ENCODE results near the gene EVI2B. TPM values are rescaled to one million over a fixed set of nuclear protein-coding genes. Genes with fewer than 3 reads are reported as not detected.
"Not testable (repeated sequence)": the region's sequence is repeated elsewhere in the genome, so short reads cannot be mapped to it uniquely, and the experiment has no call there.

Gene EVI2B
- total and polyA plus RNA-seq, 9 donors: 0.66 to 3.8 (median 2.5) TPM

DNA sequence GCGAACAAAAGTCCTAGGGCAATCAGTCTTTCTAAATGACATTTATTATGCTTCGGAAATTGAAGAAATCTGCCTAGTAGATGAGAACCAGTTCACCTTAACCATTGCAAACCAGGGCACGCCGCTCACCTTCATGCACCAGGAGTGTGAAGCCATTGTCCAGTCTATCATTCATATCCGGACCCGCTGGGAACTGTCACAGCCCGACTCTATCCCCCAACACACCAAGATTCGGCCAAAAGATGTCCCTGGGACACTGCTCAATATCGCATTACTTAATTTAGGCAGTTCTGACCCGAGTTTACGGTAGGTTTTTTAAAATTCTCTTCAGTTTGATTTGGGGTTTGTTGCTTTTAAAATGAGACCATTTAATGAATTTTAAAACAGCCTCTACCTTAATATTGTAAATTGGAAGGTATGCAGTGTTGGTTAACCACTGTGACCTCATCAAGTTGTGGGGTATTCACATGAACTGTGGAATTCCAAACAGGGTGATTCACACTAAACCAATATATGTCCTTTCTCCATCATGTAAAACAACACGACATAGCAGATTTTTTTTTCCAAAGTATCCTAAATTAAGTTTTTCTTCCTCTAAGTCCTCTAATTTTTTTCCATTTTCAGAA lies 13.8 kb upstream of the EVI2B start:
- H3K4me1 ChIP-seq (ENCODE audit: control insufficient read depth, insufficient read depth, low read length): no peaks in the 10 kb centered on the region
- no peak overlapping the region for H3K27ac ChIP-seq (ENCODE audit: low read length)
- no peak overlapping the region for H3K4me3 ChIP-seq (ENCODE audit: low read length)
- WGBS (ENCODE audit: insufficient coverage): 96% methylated on average over 4 of the region's 12 CpGs
- peaks cover 14% of the 10 kb centered on the region for H3K36me3 ChIP-seq (ENCODE audit: control insufficient read depth, insufficient read depth, low read length)
- no peak for DNase-seq
- no peaks in the 10 kb centered on the region for H3K27me3 ChIP-seq (ENCODE audit: control insufficient read depth, insufficient read depth, low read length)
- no peaks in the 10 kb centered on the region for H3K9me3 ChIP-seq (replicated peaks; ENCODE audit: control insufficient read depth, low read depth, low read length)

- H3K4me3 ChIP-seq (ENCODE audit: low read length): no peak overlapping the region
- no peak overlapping the region for H3K27ac ChIP-seq (ENCODE audit: low read length)
- no peaks in the 10 kb centered on the region for H3K4me1 ChIP-seq (ENCODE audit: control insufficient read depth, insufficient read depth, low read length)
- no peak for DNase-seq
- H3K36me3 ChIP-seq (ENCODE audit: control insufficient read depth, insufficient read depth, low read length): peaks cover 14% of the 10 kb centered on the region
- no peaks in the 10 kb centered on the region for H3K27me3 ChIP-seq (ENCODE audit: control insufficient read depth, insufficient read depth, low read length)
- H3K9me3 ChIP-seq (replicated peaks; ENCODE audit: control insufficient read depth, low read depth, low read length): no peaks in the 10 kb centered on the region
Measured at GRCh38 chr17:31323551-31323950, 9.7 kb upstream of the EVI2B start.

DNA sequence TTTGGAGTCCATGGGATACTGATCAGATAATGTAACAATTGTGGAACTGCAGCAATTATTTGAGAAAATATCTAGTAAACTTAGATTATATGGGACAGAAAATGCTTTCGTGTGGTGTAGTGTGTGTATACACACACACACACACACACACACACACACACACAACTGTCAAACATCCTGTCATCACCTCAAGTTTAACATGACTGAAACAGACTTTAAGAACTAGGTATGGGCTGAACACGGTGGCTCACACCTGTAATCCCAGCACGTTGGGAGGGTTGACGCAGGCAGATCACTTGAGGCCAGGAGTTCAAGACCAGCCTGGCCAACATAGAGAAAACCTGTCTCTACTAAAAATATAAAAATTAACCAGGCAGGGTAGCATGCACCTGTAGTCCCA lies 8.1 kb upstream of the EVI2B start:
- WGBS (ENCODE audit: insufficient coverage): 93% methylated on average over 3 of the region's 4 CpGs
- no peak overlapping the region for H3K4me3 ChIP-seq (ENCODE audit: low read length)
- H3K27me3 ChIP-seq (ENCODE audit: control insufficient read depth, insufficient read depth, low read length): no peaks in the 10 kb centered on the region
- H3K27ac ChIP-seq (ENCODE audit: low read length): no peak overlapping the region
- no peak for DNase-seq
- peaks cover 11% of the 10 kb centered on the region for H3K36me3 ChIP-seq (ENCODE audit: control insufficient read depth, insufficient read depth, low read length)
- no peaks in the 10 kb centered on the region for H3K4me1 ChIP-seq (ENCODE audit: control insufficient read depth, insufficient read depth, low read length)
- H3K9me3 ChIP-seq (replicated peaks; ENCODE audit: control insufficient read depth, low read depth, low read length): no peaks in the 10 kb centered on the region

- no peaks in the 10 kb centered on the region for H3K4me1 ChIP-seq (ENCODE audit: control insufficient read depth, insufficient read depth, low read length)
- no peaks in the 10 kb centered on the region for H3K9me3 ChIP-seq (replicated peaks; ENCODE audit: control insufficient read depth, low read depth, low read length)
- H3K36me3 ChIP-seq (ENCODE audit: control insufficient read depth, insufficient read depth, low read length): peaks cover 10% of the 10 kb centered on the region
- peak; percentile 80 for DNase-seq
- H3K27ac ChIP-seq (ENCODE audit: low read length): no peak within 1 kb of the TSS
- no peaks in the 10 kb centered on the region for H3K27me3 ChIP-seq (ENCODE audit: control insufficient read depth, insufficient read depth, low read length)
- H3K4me3 ChIP-seq (ENCODE audit: low read length): peak within 1 kb of the TSS; percentile 5
- no CpG with 5 or more reads among the region's 3 CpGs for WGBS (ENCODE audit: insufficient coverage)
Measured at GRCh38 chr17:31321481-31321880, 7.6 kb upstream of the EVI2B start, which contains the start of gene EVI2A. Gene EVI2A, minus strand, starts transcription at chr17:31321622. Its CDS starts 2,609 bp downstream, at chr17:31319013.

- Histone ChIP-seq H3K27ac (ENCODE audit: low read length) (no peak overlapping the region), H3K4me3 (ENCODE audit: low read length) (peak overlapping the region; percentile 5), H3K27me3 (ENCODE audit: control insufficient read depth, insufficient read depth, low read length) (no peaks in the 10 kb centered on the region)
Measured at GRCh38 chr17:31320791-31321190, 6.9 kb upstream of the EVI2B start.

DNA sequence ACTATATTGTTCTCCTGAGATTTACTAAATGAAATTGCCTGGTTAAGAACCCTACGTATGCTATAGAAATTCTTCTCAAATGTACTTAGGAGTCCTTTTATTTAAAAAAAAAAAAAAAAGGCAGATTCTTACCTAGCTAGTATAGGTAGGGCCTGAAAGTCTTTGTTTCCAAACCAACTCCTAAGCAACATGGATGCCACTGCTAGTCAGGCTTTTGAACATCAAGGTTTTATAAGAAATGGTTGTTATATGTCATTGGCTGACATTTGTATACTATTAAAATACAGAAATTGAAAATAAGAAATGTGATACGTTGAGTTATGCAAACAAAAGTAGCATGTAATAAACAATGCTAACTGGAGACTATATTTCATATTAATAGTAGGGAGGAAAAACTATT lies 6.4 kb upstream of the EVI2B start:
- Histone ChIP-seq H3K27ac (ENCODE audit: low read length) (no peak overlapping the region), H3K4me3 (ENCODE audit: low read length) (no peak overlapping the region)
- no CpG with 5 or more reads among the region's 2 CpGs for WGBS (ENCODE audit: insufficient coverage)

More at GRCh38 chr17:31320791-31321190, 6.9 kb upstream of the EVI2B start:
- Histone ChIP-seq H3K36me3 (ENCODE audit: control insufficient read depth, insufficient read depth, low read length) (peaks cover 3% of the 10 kb centered on the region), H3K4me1 (ENCODE audit: control insufficient read depth, insufficient read depth, low read length) (no peaks in the 10 kb centered on the region), H3K9me3 (replicated peaks; ENCODE audit: control insufficient read depth, low read depth, low read length) (no peaks in the 10 kb centered on the region)
- no peak for DNase-seq
- no CpG with 5 or more reads among the region's 1 CpG for WGBS (ENCODE audit: insufficient coverage)

DNA sequence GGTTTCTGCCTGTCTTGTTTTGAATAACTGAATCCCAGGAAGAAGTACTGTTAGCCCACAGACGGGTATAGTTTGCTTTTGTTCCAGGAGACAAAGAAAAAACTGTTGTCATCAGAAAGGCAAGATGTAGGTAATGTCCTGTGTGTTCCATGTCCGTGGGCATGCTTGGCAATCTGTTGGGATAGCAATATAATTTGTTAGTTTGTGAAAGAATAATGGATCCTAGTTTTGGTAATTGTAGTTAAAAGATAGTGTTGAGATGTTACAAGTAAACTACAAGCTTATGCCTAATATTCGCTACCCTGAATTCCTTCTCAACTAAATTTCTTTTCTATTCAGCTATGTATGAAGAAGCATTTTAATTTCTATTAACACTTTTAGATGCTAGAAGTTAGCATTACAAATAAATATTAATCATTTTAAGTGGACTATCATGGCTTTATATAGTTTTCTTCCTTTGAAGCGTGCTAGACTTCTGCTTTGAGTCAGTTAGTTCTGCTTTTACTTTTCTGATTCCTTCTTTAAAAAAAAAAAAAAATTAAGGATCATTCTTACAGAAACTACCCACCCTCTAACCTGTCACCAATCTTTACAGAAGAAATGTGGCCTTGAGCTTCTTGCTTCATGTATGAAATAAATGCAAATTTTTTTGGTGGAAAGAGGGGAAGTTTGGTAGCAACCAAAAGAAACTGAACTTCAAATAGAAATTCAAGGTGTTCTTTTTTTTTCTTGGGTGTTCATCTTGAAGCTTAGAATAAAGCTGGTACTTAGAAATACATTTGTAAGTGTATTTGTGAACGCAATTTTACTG lies 5.2 kb upstream of the EVI2B start:
- no peaks in the 10 kb centered on the region for H3K27me3 ChIP-seq (ENCODE audit: control insufficient read depth, insufficient read depth, low read length)
- no peaks in the 10 kb centered on the region for H3K9me3 ChIP-seq (replicated peaks; ENCODE audit: control insufficient read depth, low read depth, low read length)
- WGBS (ENCODE audit: insufficient coverage): 69% methylated on average over 2 of the region's 5 CpGs
- no peak overlapping the region for H3K4me3 ChIP-seq (ENCODE audit: low read length)
- no peaks in the 10 kb centered on the region for H3K4me1 ChIP-seq (ENCODE audit: control insufficient read depth, insufficient read depth, low read length)
- H3K36me3 ChIP-seq (ENCODE audit: control insufficient read depth, insufficient read depth, low read length): peaks cover 2% of the 10 kb centered on the region
- peak; percentile 16 for DNase-seq
- peak overlapping the region; percentile 42 for H3K27ac ChIP-seq (ENCODE audit: low read length)

More for the DNA sequence above, 6.4 kb upstream of the EVI2B start:
- no peaks in the 10 kb centered on the region for H3K4me1 ChIP-seq (ENCODE audit: control insufficient read depth, insufficient read depth, low read length)
- H3K36me3 ChIP-seq (ENCODE audit: control insufficient read depth, insufficient read depth, low read length): peaks cover 2% of the 10 kb centered on the region
- H3K9me3 ChIP-seq (replicated peaks; ENCODE audit: control insufficient read depth, low read depth, low read length): no peaks in the 10 kb centered on the region
- DNase-seq: no peak
- no peaks in the 10 kb centered on the region for H3K27me3 ChIP-seq (ENCODE audit: control insufficient read depth, insufficient read depth, low read length)

GRCh38 chr17:31318298-31318801 lies 4.5 kb upstream of the EVI2B start:
- Histone ChIP-seq H3K36me3 (ENCODE audit: control insufficient read depth, insufficient read depth, low read length) (peaks cover 2% of the 10 kb centered on the region), H3K27me3 (ENCODE audit: control insufficient read depth, insufficient read depth, low read length) (no peaks in the 10 kb centered on the region), H3K4me1 (ENCODE audit: control insufficient read depth, insufficient read depth, low read length) (no peaks in the 10 kb centered on the region), H3K27ac (ENCODE audit: low read length) (peak overlapping the region; percentile 42), H3K9me3 (replicated peaks; ENCODE audit: control insufficient read depth, low read depth, low read length) (no peaks in the 10 kb centered on the region), H3K4me3 (ENCODE audit: low read length) (no peak overlapping the region)
- DNase-seq: peak; percentile 53
- WGBS (ENCODE audit: insufficient coverage): 56% methylated on average over 4 of the region's 8 CpGs

- H3K27ac ChIP-seq (ENCODE audit: low read length): no peak overlapping the region
Measured at GRCh38 chr17:31314782-31315100, 887 bp upstream of the EVI2B start.

DNA sequence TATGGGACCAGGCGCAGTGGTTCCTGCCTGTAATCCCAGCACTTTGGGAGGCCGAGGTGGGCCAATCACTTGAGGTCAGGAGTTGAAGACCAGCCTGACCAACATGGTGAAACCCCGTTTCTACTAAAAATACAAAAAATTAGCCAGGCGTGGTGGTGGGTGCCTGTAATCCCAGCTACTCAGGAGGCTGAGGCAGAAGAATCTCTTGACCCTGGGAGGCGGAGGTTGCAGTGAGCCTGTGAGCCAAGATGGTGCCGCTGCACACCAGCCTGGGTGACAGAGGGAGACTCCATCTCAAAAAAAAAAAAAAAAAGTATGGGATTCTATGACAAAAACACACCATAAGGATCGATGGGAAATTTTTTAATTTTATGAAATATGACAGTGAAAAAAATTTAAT lies 1.6 kb downstream of the EVI2B start:
- H3K27ac ChIP-seq (ENCODE audit: low read length); H3K36me3 ChIP-seq (ENCODE audit: control insufficient read depth, insufficient read depth, low read length); H3K9me3 ChIP-seq (replicated peaks; ENCODE audit: control insufficient read depth, low read depth, low read length); DNase-seq; H3K27me3 ChIP-seq (ENCODE audit: control insufficient read depth, insufficient read depth, low read length); H3K4me1 ChIP-seq (ENCODE audit: control insufficient read depth, insufficient read depth, low read length); H3K4me3 ChIP-seq (ENCODE audit: low read length): not testable (repeated sequence)
- WGBS (ENCODE audit: insufficient coverage): 100% methylated on average over 2 of the region's 7 CpGs

More at GRCh38 chr17:31314782-31315100, 887 bp upstream of the EVI2B start:
- no CpG with 5 or more reads among the region's 3 CpGs for WGBS (ENCODE audit: insufficient coverage)
- DNase-seq: no peak
- H3K9me3 ChIP-seq (replicated peaks; ENCODE audit: control insufficient read depth, low read depth, low read length): no peaks in the 10 kb centered on the region
- no peak overlapping the region for H3K4me3 ChIP-seq (ENCODE audit: low read length)
- H3K27me3 ChIP-seq (ENCODE audit: control insufficient read depth, insufficient read depth, low read length): no peaks in the 10 kb centered on the region
- H3K36me3 ChIP-seq (ENCODE audit: control insufficient read depth, insufficient read depth, low read length): peaks cover 2% of the 10 kb centered on the region
- no peaks in the 10 kb centered on the region for H3K4me1 ChIP-seq (ENCODE audit: control insufficient read depth, insufficient read depth, low read length)
